Esophagus squamous epithelium (tissue), 5 donors: Measurements from ENCODE around the gene CMYA5. TPM values are rescaled to one million over a fixed set of nuclear protein-coding genes. Genes with fewer than 3 reads are reported as not detected.

ENCODE experiments used
- DNase-seq: peaks from one replicate; lab custom pipeline; 2025; lab: John Stamatoyannopoulos, UW
- H3K27ac ChIP-seq, 4 donors: fragments of 200-600 bp; sonication (generic); one replicate each; pipeline ENCODE4 v1.5.1; 2016 to 2019; ENCODE audit warnings: mild to moderate bottlenecking in 1 of 4
- H3K27me3 ChIP-seq, 4 donors: fragments of 200-600 bp; sonication (generic); 1 replicate in 3 of 4; 2 replicates in 1 of 4; pipeline versions ENCODE4 v1.5.1 to v1.6.0; 2017 to 2021; ENCODE audit warnings: antibody characterized with exemption in 1 of 4
- H3K36me3 ChIP-seq, 3 donors: fragments of 200-600 bp; sonication (generic); one replicate each; pipeline ENCODE4 v1.5.1; 2016 to 2019
- H3K4me1 ChIP-seq, 3 donors: fragments of 200-600 bp; sonication (generic); one replicate each; pipeline ENCODE4 v1.5.1; 2017 to 2019
- H3K4me3 ChIP-seq, 4 donors: fragments of 200-600 bp; sonication (generic); 1 replicate in 3 of 4; 2 replicates in 1 of 4; pipeline ENCODE4 v1.5.1; 2016 to 2019; ENCODE audit warnings: mild to moderate bottlenecking in 2 of 4, moderate library complexity in 1 of 4
- H3K9me3 ChIP-seq, 3 donors: fragments of 200-600 bp; sonication (generic); one replicate each; pipeline ENCODE4 v1.5.1; 2016 to 2019
- POLR2A ChIP-seq, 4 donors: fragments of 450-650 bp; IDR thresholded peaks; one replicate each; pipeline ENCODE4 v1.6.1; 2017; ENCODE audit warnings: antibody characterized with exemption in 4 of 4, mild to moderate bottlenecking in 4 of 4, moderate library complexity in 3 of 4
- WGBS, 2 donors: methylation state at CpG; one replicate each; pipeline ENCODE4 v1.1.5; 2018; 5-methylcytosine and 5-hydroxymethylcytosine counted together
- intact Hi-C: fragments of 100-400 bp; cut with DNase I; formaldehyde crosslinking; loops from one replicate; pipeline ENCODE4 v1.15.0; 2022
- total RNA-seq, 4 donors: library from RNA; depleted of rRNA; stranded (reverse); fragments of >200 nt; gene quantifications; one replicate each; pipeline ENCODE4 v1.1.0, GENCODE V29; 2016
- TF ChIP-seq, protein P1 (sequence below), 6 experiments: fragments of 450-650 bp in 4 of 6; fragments of 200-600 bp in 2 of 6; sonication (generic) in 2 of 6; IDR thresholded peaks; one replicate each; pipeline ENCODE4 v1.5.1; 2016 to 2019; ENCODE audit warnings: antibody characterized with exemption in 6 of 6, mild to moderate bottlenecking in 4 of 6, moderate library complexity in 4 of 6
- donor health status: DM: yes; HTN: yes; CAD: no.

The CMYA5 gene
- total RNA-seq, 4 donors from 2014 or later = 0.11 to 3.6 (median 0.81) TPM

DNA sequence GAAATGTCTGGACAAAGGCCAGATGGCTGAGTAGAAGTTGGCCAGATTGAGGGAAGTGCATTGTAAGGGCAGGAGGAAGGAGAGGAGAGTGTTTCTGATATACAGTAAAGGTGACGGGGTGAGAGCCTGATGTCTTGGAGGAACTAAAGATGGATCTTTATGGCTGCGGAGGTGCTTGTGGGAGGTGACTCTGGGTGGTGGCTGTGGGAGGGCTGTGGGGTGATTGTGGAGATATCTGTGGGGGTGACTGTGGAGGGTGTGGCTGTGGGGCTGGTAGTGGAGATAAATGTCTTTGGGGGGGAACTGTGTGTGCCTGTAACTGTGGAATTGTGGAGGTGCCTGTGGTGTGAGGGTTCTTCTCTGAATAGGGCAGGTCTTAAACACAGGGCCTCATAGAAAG is 121.4 kb downstream of the CMYA5 start:
- TF ChIP-seq, protein P1, sequence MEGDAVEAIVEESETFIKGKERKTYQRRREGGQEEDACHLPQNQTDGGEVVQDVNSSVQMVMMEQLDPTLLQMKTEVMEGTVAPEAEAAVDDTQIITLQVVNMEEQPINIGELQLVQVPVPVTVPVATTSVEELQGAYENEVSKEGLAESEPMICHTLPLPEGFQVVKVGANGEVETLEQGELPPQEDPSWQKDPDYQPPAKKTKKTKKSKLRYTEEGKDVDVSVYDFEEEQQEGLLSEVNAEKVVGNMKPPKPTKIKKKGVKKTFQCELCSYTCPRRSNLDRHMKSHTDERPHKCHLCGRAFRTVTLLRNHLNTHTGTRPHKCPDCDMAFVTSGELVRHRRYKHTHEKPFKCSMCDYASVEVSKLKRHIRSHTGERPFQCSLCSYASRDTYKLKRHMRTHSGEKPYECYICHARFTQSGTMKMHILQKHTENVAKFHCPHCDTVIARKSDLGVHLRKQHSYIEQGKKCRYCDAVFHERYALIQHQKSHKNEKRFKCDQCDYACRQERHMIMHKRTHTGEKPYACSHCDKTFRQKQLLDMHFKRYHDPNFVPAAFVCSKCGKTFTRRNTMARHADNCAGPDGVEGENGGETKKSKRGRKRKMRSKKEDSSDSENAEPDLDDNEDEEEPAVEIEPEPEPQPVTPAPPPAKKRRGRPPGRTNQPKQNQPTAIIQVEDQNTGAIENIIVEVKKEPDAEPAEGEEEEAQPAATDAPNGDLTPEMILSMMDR (IDR thresholded peaks at IDR 0.05) = no peak
- no peak for TF ChIP-seq POLR2A (IDR thresholded peaks at IDR 0.05)
- Histone ChIP-seq H3K4me3 (no peak overlapping the region), H3K4me1 (no peaks in the 10 kb centered on the region), H3K27ac (no peak overlapping the region), H3K36me3 (no peaks in the 10 kb centered on the region), H3K27me3 (no peaks in the 10 kb centered on the region), H3K9me3 (no peaks in the 10 kb centered on the region)
- WGBS, 2 donors = 83 to 91% methylated on average over 2 of the region's 2 CpGs
- intact Hi-C loops = no loop called here
- DNase-seq = no peak

- intact Hi-C loops = no loop called here
- Histone ChIP-seq H3K36me3 (no peaks in the 10 kb centered on the region), H3K4me1 (no peaks in the 10 kb centered on the region), H3K4me3 (no peak overlapping the region), H3K27ac (no peak overlapping the region), H3K9me3 (no peaks in the 10 kb centered on the region), H3K27me3 (no peaks in the 10 kb centered on the region)
- 85 to 90% methylated on average over 3 of the region's 3 CpGs for WGBS, 2 donors
- no peak for DNase-seq
- no peak for TF ChIP-seq POLR2A (IDR thresholded peaks at IDR 0.05)
Observed at GRCh38 chr5:79811904-79812303, 122.3 kb downstream of the CMYA5 start.

DNA sequence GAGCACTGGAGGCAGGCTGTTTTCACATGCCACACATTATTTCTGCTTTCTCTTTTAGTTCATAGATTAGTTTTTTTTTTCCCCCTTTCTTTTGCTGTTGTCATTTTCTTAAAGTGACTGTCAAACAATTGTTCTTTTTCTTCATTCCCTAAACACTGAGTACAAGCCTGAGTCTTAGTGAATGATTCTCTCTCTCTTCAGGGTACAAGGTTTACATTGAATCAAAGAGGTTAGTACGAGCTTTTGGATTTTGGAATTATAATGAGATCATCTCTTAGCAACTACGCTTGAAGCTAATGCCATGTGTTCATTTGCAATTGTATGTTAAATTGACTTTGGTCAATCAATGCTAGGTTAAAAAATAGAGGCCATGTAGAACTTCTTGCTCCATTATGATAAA is 125.1 kb downstream of the CMYA5 start:
- Histone ChIP-seq H3K4me3 (no peak overlapping the region), H3K9me3 (no peaks in the 10 kb centered on the region), H3K27ac (no peak overlapping the region), H3K4me1 (no peaks in the 10 kb centered on the region), H3K36me3 (no peaks in the 10 kb centered on the region), H3K27me3 (no peaks in the 10 kb centered on the region)
- WGBS, 2 donors = 45 to 73% methylated on average over 2 of the region's 2 CpGs
- DNase-seq = no peak
- TF ChIP-seq, protein P1 (IDR thresholded peaks at IDR 0.05) = no peak
- TF ChIP-seq POLR2A (IDR thresholded peaks at IDR 0.05) = no peak
- intact Hi-C loops = no loop called here

- H3K27me3 ChIP-seq = no peaks in the 10 kb centered on the region
- H3K4me3 ChIP-seq = no peak overlapping the region
- WGBS, 2 donors = 80 to 86% methylated on average over 1 to 2 of the region's 2 CpGs
- TF ChIP-seq POLR2A (IDR thresholded peaks at IDR 0.05) = no peak
- TF ChIP-seq, protein P1 (IDR thresholded peaks at IDR 0.05) = no peak
- H3K27ac ChIP-seq = no peak overlapping the region
- DNase-seq = no peak
- no peaks in the 10 kb centered on the region for H3K4me1 ChIP-seq
- no peaks in the 10 kb centered on the region for H3K9me3 ChIP-seq
- intact Hi-C loops = no loop called here
- H3K36me3 ChIP-seq = no peaks in the 10 kb centered on the region
Observed at GRCh38 chr5:79816014-79816413, 126.4 kb downstream of the CMYA5 start.

- Histone ChIP-seq H3K27me3 (no peaks in the 10 kb centered on the region), H3K9me3 (no peaks in the 10 kb centered on the region), H3K36me3 (no peaks in the 10 kb centered on the region), H3K4me3 (no peak overlapping the region), H3K4me1 (no peaks in the 10 kb centered on the region), H3K27ac (no peak overlapping the region)
- no peak for DNase-seq
- intact Hi-C loops = no loop called here
- no peak for TF ChIP-seq POLR2A (IDR thresholded peaks at IDR 0.05)
- TF ChIP-seq, protein P1 (IDR thresholded peaks at IDR 0.05) = no peak
- WGBS, 2 donors = 86 to 93% methylated on average over 4 to 5 of the region's 5 CpGs
Observed at GRCh38 chr5:79820648-79821047, 131.0 kb downstream of the CMYA5 start.

DNA sequence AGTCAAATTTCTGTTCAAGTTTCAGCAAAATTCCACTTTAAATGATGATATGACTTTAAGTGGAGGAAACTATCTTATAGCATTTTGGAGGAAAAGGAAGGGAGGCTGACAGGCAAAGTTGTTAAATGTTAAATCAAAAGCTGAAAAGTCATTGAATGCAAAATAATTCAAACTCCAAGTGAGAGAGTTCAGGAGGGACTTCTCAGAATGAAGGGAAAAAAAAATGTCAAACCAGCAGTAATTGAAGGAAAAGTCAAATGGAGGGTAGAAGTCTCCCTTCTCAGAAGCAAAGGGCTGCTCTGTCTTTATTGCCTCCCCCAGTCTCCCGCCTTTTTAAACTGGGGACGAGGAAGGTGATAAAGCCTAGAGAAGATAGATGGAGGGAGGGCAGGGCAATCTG is 134.8 kb downstream of the CMYA5 start:
- intact Hi-C loops = no loop called here
- Histone ChIP-seq H3K36me3 (no peaks in the 10 kb centered on the region), H3K27ac (no peak overlapping the region), H3K4me1 (no peaks in the 10 kb centered on the region), H3K4me3 (no peak overlapping the region), H3K9me3 (no peaks in the 10 kb centered on the region), H3K27me3 (no peaks in the 10 kb centered on the region)
- 71 to 85% methylated on average over 2 of the region's 2 CpGs for WGBS, 2 donors
- TF ChIP-seq, protein P1 (IDR thresholded peaks at IDR 0.05) = no peak
- no peak for TF ChIP-seq POLR2A (IDR thresholded peaks at IDR 0.05)
- DNase-seq = no peak
